T-helper 2 cell treated with Interferon-gamma antibody and Interleukin-4, amounts not matched to agents 5 μg/mL and 100 μg/mL, for 36 hours (primary cell): ENCODE measurements around the gene CELSR2.

ENCODE experiments used
- DNase-seq: peaks from one replicate; pipeline ENCODE4 v3.0.0; 2021; ENCODE audit warnings: low spot score
- H3K27ac Mint-ChIP-seq: one replicate; pipeline ENCODE4 v1.8.0; 2021; ENCODE audit warnings: mild to moderate bottlenecking, mixed read lengths
- H3K27me3 Mint-ChIP-seq: one replicate; pipeline ENCODE4 v1.8.0; 2021; ENCODE audit warnings: low read depth, mixed read lengths
- H3K36me3 Mint-ChIP-seq: one replicate; pipeline ENCODE4 v1.8.0; 2021; ENCODE audit warnings: low read depth, mixed read lengths
- H3K4me1 Mint-ChIP-seq: one replicate; pipeline ENCODE4 v1.8.0; 2021; ENCODE audit warnings: low read depth, mixed read lengths
- H3K4me3 Mint-ChIP-seq: one replicate; pipeline ENCODE4 v1.8.0; 2022; ENCODE audit warnings: mild to moderate bottlenecking, moderate library complexity, mixed read lengths
- H3K9me3 Mint-ChIP-seq: one replicate; pipeline ENCODE4 v1.8.0; 2021; ENCODE audit warnings: mixed read lengths

Gene CELSR2

DNA sequence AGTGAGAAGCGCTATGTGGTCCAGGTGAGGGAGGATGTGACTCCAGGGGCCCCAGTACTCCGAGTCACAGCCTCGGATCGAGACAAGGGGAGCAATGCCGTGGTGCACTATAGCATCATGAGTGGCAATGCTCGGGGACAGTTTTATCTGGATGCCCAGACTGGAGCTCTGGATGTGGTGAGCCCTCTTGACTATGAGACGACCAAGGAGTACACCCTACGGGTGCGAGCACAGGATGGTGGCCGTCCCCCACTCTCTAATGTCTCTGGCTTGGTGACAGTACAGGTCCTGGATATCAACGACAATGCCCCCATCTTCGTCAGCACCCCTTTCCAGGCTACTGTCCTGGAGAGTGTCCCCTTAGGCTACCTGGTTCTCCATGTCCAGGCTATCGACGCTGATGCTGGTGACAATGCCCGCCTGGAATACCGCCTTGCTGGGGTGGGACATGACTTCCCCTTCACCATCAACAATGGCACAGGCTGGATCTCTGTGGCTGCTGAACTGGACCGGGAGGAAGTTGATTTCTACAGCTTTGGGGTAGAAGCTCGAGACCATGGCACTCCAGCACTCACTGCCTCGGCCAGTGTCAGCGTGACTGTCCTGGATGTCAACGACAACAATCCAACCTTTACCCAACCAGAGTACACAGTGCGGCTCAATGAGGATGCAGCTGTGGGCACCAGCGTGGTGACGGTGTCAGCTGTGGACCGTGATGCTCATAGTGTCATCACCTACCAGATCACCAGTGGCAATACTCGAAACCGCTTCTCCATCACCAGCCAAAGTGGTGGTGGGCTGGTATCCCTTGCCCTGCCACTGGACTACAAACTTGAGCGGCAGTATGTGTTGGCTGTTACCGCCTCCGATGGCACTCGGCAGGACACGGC lies 2.2 kb downstream of the CELSR2 start:
- Mint-ChIP-seq H3K27ac (no peak overlapping the region), H3K4me3 (peak overlapping the region; percentile 24), H3K36me3 (no peaks in the 10 kb centered on the region), H3K9me3 (no peaks in the 10 kb centered on the region), H3K27me3 (peaks cover 18% of the 10 kb centered on the region), H3K4me1 (peaks cover 4% of the 10 kb centered on the region)
- no peak for DNase-seq

DNA sequence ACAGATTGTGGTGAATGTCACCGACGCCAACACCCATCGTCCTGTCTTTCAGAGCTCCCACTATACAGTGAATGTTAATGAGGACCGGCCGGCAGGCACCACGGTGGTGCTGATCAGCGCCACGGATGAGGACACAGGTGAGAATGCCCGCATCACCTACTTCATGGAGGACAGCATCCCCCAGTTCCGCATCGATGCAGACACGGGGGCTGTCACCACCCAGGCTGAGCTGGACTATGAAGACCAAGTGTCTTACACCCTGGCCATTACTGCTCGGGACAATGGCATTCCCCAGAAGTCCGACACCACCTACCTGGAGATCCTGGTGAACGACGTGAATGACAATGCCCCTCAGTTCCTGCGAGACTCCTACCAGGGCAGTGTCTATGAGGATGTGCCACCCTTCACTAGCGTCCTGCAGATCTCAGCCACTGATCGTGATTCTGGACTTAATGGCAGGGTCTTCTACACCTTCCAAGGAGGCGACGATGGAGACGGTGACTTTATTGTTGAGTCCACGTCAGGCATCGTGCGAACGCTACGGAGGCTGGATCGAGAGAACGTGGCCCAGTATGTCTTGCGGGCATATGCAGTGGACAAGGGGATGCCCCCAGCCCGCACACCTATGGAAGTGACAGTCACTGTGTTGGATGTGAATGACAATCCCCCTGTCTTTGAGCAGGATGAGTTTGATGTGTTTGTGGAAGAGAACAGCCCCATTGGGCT lies 3.0 kb downstream of the CELSR2 start:
- Mint-ChIP-seq H3K4me3 (no peak overlapping the region), H3K27me3 (peaks cover 16% of the 10 kb centered on the region), H3K9me3 (no peaks in the 10 kb centered on the region), H3K4me1 (peaks cover 4% of the 10 kb centered on the region), H3K27ac (no peak overlapping the region), H3K36me3 (no peaks in the 10 kb centered on the region)
- DNase-seq = no peak

DNA sequence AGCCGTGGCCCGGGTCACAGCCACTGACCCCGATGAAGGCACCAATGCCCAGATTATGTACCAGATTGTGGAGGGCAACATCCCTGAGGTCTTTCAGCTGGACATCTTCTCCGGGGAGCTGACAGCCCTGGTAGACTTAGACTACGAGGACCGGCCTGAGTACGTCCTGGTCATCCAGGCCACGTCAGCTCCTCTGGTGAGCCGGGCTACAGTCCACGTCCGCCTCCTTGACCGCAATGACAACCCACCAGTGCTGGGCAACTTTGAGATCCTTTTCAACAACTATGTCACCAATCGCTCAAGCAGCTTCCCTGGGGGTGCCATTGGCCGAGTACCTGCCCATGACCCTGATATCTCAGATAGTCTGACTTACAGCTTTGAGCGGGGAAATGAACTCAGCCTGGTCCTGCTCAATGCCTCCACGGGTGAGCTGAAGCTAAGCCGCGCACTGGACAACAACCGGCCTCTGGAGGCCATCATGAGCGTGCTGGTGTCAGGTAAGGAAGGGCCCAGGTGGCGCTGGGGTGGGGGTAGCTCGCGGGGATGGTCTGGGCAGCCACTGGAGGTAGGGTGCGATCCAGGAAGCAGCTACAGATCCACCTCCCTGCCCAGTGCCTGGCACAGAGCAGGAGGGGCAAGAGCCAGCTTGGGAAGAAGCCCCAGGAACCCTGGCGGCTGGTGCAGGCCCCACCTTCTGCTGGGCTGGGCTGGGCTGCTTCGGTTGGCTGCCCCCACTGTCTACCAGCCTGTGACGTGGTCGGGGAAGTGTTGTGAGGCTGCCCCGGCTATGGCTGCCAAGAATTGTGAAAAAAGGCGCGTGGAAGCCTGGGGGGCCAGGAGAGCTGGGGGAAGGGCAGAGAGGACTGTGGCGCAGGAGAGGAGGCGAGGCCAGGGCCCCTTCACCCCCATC lies 3.8 kb downstream of the CELSR2 start:
- Mint-ChIP-seq H3K27ac (no peak overlapping the region), H3K9me3 (no peaks in the 10 kb centered on the region), H3K27me3 (peaks cover 16% of the 10 kb centered on the region), H3K4me1 (peaks cover 4% of the 10 kb centered on the region), H3K36me3 (no peaks in the 10 kb centered on the region), H3K4me3 (no peak overlapping the region)
- DNase-seq = no peak

DNA sequence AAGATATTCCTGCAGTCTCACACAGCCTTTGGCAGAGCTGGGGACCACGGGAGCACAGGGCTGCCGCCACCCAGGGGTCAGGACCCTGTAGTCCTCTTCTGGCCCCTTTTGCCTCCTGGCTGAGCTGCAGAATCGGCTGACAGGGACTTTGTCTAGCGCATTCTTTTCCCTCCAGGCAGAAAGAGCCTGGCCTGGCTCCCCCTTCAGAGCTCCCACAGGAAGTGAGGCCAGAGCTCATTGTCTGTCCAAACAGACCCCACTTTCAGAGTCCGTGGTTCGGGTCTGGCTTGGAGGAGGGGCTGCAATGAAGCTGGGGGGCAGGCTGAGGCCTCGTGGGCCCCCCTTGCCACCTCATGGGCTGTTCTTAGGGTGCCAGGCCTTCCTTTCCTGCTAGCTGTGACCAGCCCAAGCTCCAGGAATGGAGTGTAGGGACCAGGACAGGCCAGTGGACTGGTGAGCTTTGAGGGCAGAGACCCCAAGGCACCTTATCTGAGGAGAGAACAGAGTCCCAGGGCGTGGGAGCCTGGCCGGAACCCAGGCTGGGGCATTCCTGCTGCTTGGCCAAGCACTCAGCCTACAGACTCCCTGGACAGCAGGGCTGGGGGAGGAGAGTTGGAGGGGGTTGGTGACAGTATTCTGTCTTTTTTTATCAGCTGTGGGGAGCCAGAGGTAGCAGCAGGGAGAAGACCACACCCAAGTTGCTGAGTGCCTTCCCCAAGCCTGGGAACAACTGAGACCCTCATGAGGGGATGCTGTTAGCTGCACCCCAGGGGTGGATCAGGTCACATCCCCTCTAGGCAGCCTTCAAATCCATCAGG lies 4.7 kb downstream of the CELSR2 start:
- Mint-ChIP-seq H3K36me3 (no peaks in the 10 kb centered on the region), H3K4me1 (peaks cover 3% of the 10 kb centered on the region), H3K27me3 (peaks cover 16% of the 10 kb centered on the region), H3K27ac (no peak overlapping the region), H3K9me3 (no peaks in the 10 kb centered on the region), H3K4me3 (no peak overlapping the region)
- DNase-seq = no peak

DNA sequence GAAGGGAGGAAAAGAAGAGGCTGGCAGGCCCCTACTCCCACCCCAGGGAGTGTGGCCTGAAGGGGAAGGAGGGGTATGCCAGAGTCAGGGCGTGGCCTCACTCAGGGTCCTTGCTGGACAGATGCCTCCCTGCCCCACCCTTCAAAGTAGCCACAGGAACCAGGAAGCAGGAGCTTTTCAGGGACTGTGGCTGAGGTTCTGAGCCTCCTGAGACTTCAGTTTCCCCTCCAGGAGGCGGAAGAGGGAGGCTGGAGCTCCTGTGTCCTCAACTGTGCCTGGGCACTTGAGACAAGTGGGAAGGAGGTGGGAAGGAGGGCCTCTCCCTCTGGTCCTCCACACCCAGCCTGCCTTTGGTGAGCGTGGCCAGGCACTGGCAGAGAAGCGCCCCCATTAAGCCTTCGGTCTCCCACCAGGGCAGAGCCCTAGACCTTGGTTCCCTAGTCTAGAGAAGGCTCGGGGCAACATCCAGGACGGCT lies 5.3 kb downstream of the CELSR2 start:
- Mint-ChIP-seq H3K4me3 (no peak overlapping the region), H3K4me1 (no peaks in the 10 kb centered on the region), H3K9me3 (no peaks in the 10 kb centered on the region), H3K27ac (no peak overlapping the region), H3K27me3 (peaks cover 16% of the 10 kb centered on the region), H3K36me3 (no peaks in the 10 kb centered on the region)
- no peak for DNase-seq

DNA sequence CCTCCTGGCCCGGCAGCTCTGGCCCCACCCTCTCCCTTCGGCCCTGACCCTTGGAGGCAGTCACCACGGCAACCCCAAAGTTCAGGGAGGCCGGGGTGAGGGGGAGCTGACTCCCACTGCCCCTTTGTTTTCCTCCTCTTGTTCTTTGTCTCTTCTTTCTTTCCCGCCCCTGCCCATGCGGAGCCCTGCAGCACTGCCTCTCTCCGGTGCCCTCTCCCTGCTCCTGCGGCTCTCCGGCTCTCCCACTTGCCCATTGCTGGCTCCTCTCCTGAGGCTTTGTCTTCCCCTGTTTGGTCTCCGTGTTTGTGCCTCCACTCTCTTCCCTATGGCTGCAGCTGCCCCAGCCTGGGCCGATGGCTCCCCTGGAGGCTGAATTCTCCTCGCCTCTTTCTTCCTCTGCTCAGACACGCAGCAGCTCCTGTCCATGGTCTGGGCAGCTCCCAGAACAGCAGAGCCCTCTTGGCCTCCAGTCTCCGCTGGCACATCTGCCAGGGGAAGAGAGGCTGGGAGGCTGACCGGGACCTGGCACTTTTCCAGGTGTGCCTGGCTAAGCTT lies 5.8 kb downstream of the CELSR2 start:
- Mint-ChIP-seq H3K4me3 (no peak overlapping the region), H3K36me3 (no peaks in the 10 kb centered on the region), H3K27ac (no peak overlapping the region), H3K4me1 (no peaks in the 10 kb centered on the region), H3K9me3 (no peaks in the 10 kb centered on the region), H3K27me3 (peaks cover 16% of the 10 kb centered on the region)
- no peak for DNase-seq

DNA sequence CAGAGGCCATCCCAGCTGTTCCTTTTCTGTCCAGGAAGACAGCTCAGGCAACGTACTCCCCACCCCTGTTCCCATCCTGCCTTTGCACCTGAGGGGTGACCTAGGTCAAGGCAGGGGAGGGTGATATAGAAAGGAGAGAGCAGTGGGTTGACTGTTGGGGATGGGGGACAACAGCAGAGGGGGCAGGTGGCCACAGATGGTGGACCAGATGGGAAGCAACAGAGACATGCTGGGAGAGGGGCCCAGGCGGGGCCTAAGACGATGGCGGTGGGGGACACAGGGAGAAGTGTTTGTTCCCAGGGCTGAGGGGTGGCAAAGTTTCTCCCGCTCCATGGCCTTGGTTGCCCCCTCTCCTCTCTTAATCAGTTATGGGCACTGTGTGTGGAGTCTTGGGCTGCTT lies 6.3 kb downstream of the CELSR2 start:
- DNase-seq = no peak
- Mint-ChIP-seq H3K9me3 (no peaks in the 10 kb centered on the region), H3K4me1 (no peaks in the 10 kb centered on the region), H3K36me3 (no peaks in the 10 kb centered on the region), H3K27me3 (peaks cover 15% of the 10 kb centered on the region), H3K27ac (no peak overlapping the region), H3K4me3 (no peak overlapping the region)

DNA sequence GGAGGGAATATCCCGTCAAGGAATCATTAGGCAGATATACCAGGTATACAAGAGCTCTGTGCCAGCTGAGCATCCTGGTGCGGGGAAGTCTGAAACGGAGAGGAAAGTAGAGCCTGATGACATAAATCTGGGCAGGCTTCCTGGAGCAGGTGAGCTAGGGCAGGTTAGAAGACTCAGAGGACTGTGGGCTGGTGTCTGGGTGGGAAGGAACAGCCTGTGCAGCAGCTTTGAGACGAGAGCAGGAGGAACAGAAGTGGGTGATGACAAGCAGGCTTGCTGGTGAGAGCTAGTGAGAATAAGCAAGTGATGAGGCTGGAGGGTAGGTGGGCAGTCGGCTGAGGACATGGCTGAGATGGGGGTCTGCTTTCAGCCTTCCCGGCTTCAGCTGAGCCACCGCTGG lies 6.7 kb downstream of the CELSR2 start:
- Mint-ChIP-seq H3K27ac (no peak overlapping the region), H3K4me3 (no peak overlapping the region), H3K4me1 (no peaks in the 10 kb centered on the region), H3K27me3 (peaks cover 11% of the 10 kb centered on the region), H3K36me3 (no peaks in the 10 kb centered on the region), H3K9me3 (no peaks in the 10 kb centered on the region)
- no peak for DNase-seq

DNA sequence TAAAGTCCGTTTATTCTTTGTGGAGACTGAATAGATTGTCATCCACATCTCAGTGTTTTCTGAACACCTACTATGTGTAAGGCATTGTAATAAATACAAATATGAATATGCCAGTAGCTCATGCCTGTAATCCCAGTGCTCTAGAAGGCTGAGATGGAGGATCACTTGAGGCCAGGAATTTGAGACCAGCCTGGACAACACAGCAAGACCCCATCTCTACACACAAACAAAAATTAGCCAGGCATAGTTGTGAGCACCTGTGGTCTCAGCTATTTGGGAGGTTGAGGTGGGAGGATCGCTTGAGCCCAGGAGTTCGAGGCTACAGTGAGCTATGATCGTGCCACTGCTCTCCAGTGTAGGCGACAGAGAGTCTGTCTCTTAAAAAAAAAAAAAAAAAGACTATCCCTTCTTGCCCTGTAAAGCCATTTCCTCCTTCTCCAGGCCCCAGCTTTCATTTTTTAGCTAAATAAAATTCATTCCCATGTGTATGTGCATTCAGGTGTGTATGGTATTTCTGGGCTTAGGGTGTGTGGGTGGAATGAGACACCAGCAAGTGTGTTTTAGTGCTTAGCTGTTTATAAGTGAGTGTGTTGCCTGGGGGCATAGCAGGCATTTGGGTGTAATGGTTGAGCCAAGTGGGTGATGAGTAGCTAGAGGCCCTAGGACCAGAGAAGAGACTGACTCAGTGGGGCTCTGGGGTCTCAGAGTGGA lies 7.8 kb downstream of the CELSR2 start:
- peaks cover 2% of the 10 kb centered on the region for H3K27me3 Mint-ChIP-seq
- no peaks in the 10 kb centered on the region for H3K4me1 Mint-ChIP-seq
- DNase-seq = no peak
- no peaks in the 10 kb centered on the region for H3K36me3 Mint-ChIP-seq
- H3K9me3 Mint-ChIP-seq = no peaks in the 10 kb centered on the region
- H3K4me3 Mint-ChIP-seq = no peak overlapping the region
- no peak overlapping the region for H3K27ac Mint-ChIP-seq

DNA sequence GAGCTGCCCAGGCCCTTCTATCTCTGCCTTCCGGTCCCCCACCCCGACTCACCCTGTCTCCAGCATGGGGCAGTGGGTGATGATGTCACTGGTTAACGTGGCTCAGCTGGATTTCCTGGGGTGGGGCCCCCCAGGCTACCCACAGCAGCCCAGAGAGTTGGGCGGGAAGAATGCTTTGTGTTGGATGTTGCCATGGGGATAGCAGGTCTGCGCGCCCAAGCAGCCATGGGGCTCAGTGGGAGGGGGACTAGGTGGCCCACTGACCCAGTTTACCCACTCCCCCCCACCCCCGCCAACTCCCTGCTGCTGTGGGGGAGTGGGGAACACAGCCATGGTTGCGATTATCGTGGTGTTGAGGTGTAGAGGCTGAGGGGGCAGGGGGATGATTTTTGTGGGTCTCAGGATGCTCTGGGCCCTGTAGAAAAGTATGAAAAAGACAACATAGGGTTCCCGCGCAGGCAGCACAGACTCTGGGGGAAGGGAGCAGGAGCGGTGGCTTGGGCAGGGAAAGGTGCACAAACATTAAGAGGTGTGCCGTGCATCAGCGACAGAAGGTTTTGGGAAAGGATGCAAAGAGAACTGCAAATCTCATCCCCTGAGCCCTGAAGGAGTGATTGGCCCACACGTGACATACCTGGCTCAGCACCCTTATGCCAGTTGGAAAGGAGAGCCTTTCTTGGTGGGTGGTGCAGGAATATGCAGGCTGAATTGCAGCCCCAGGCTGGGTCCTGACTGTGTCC lies 8.5 kb downstream of the CELSR2 start:
- Mint-ChIP-seq H3K4me1 (no peaks in the 10 kb centered on the region), H3K27me3 (peaks cover 2% of the 10 kb centered on the region), H3K36me3 (no peaks in the 10 kb centered on the region), H3K4me3 (no peak overlapping the region), H3K9me3 (no peaks in the 10 kb centered on the region), H3K27ac (no peak overlapping the region)
- DNase-seq = no peak

DNA sequence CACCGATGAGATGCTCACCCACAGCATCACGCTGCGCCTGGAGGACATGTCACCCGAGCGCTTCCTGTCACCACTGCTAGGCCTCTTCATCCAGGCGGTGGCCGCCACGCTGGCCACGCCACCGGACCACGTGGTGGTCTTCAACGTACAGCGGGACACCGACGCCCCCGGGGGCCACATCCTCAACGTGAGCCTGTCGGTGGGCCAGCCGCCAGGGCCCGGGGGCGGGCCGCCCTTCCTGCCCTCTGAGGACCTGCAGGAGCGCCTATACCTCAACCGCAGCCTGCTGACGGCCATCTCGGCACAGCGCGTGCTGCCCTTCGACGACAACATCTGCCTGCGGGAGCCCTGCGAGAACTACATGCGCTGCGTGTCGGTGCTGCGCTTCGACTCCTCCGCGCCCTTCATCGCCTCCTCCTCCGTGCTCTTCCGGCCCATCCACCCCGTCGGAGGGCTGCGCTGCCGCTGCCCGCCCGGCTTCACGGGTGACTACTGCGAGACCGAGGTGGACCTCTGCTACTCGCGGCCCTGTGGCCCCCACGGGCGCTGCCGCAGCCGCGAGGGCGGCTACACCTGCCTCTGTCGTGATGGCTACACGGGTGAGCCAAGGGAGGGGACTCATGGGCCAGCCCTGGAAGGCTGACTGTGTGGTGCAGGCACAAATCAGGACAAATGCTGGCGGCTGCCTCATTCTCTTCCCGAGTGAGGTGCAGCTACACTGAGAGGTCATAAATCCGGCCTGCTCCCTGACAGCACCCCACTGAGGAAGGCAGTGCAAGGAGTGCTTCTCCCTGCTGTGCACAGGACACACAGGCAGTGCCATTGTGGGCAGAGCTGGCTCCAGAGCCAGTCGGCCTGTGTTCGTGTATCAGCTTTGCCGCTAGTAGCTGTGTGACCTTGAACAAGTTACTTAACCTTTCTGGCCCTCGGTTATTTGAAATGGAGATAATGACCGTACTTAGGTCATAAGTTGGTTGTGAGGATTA lies 9.4 kb downstream of the CELSR2 start:
- Mint-ChIP-seq H3K36me3 (no peaks in the 10 kb centered on the region), H3K4me1 (peaks cover 2% of the 10 kb centered on the region), H3K4me3 (no peak overlapping the region), H3K27me3 (peaks cover 2% of the 10 kb centered on the region), H3K27ac (no peak overlapping the region), H3K9me3 (no peaks in the 10 kb centered on the region)
- DNase-seq = no peak
